Endothelial cell of umbilical vein (primary cell): Measurements from ENCODE around the gene ITGA1. TPM values are rescaled to one million over a fixed set of nuclear protein-coding genes. Genes with fewer than 3 reads are reported as not detected.

ENCODE experiments used
- BruUV-seq: library from RNA; stranded (reverse); fragments of 400-500 nt; replicated peaks from 2 replicates; lab custom pipeline; 2021; lab: Mats Ljungman, UMichigan
- CTCF ChIA-PET: fragments of 300-600, 350-600 bp; sonication (Branson Sonifier 250); formaldehyde crosslinking; loops from one replicate; lab custom pipeline; 2021; ENCODE audit warnings: antibody characterized with exemption, inconsistent platforms; lab: Charles Lee
- POLR2A ChIA-PET: fragments of 300-600, 350-600 bp; sonication (Branson Sonifier 250); formaldehyde crosslinking; loops from one replicate; lab custom pipeline; 2021; ENCODE audit warnings: antibody characterized with exemption, inconsistent platforms; lab: Charles Lee
- DNase-seq: peaks from one replicate; pipeline ENCODE4 v3.0.0-alpha.2; 2011; ENCODE audit warnings: low read depth, low spot score
- FAIRE-seq: peaks from 2 replicates; lab custom pipeline; 2011; peaks lifted over from hg19 to GRCh38; lab: Jason Lieb, UNC
- H2AFZ ChIP-seq: 2 replicates; pipeline ENCODE4 v1.6.0; 2012; ENCODE audit warnings: low read depth, low read length, control low read depth, inconsistent platforms
- H3K27ac ChIP-seq: 2 replicates; pipeline ENCODE4 v1.5.1; 2011; ENCODE audit warnings: low read depth, mild to moderate bottlenecking, control low read depth, low read length, moderate library complexity; ENCODE audit not compliant: insufficient read depth
- H3K27me3 ChIP-seq, 2 experiments: 2 replicates each; pipeline versions ENCODE4 v1.6.0 to v1.6.1; 2011; ENCODE audit warnings: low read length in 2 of 2, mixed read lengths in 1 of 2; ENCODE audit not compliant: control insufficient read depth in 2 of 2, insufficient read depth in 2 of 2
- H3K36me3 ChIP-seq, 2 experiments: 2 replicates in 1 of 2; 3 replicates in 1 of 2; pipeline ENCODE4 v1.5.1; 2011; ENCODE audit warnings: low read length in 2 of 2, mild to moderate bottlenecking in 1 of 2, moderate library complexity in 1 of 2; ENCODE audit not compliant: control insufficient read depth in 2 of 2, insufficient read depth in 2 of 2; ENCODE audit errors: extremely low read depth in 1 of 2
- H3K4me1 ChIP-seq: 3 replicates; pipeline ENCODE4 v1.5.1; 2011; ENCODE audit warnings: mild to moderate bottlenecking, low read length; ENCODE audit not compliant: control insufficient read depth, insufficient read depth; ENCODE audit errors: extremely low read depth
- H3K4me2 ChIP-seq: 2 replicates; pipeline ENCODE4 v1.6.1; 2011; ENCODE audit warnings: low read length, control low read depth, mixed read lengths; ENCODE audit not compliant: insufficient read depth
- H3K4me3 ChIP-seq, 3 experiments: fragments of 200-600 bp in 1 of 3; sonication (generic), shearing (Covaris generic) in 1 of 3; replicated peaks in 1 of 3; 2 replicates each; pipeline ENCODE4 v1.5.1; 2011 to 2016; ENCODE audit warnings: control low read depth in 3 of 3, low read length in 3 of 3, mild to moderate bottlenecking in 2 of 3, inconsistent platforms in 1 of 3, low read depth in 1 of 3, moderate library complexity in 1 of 3; ENCODE audit not compliant: insufficient read depth in 1 of 3
- H3K79me2 ChIP-seq: 2 replicates; pipeline ENCODE4 v1.6.0; 2012; ENCODE audit warnings: low read length, inconsistent platforms; ENCODE audit not compliant: control insufficient read depth, insufficient read depth
- H3K9ac ChIP-seq: replicated peaks from 2 replicates; pipeline ENCODE3; 2011; ENCODE audit warnings: low read length, control low read depth; ENCODE audit not compliant: insufficient read depth; ENCODE audit errors: extremely low read depth
- H3K9me1 ChIP-seq: replicated peaks from 3 replicates; pipeline ENCODE4 v1.6.0; 2011; ENCODE audit warnings: mild to moderate bottlenecking, low read length; ENCODE audit not compliant: control insufficient read depth, insufficient read depth; ENCODE audit errors: extremely low read depth
- H3K9me3 ChIP-seq: replicated peaks from 2 replicates; pipeline ENCODE4 v1.5.1; 2012; ENCODE audit warnings: low read length, inconsistent platforms; ENCODE audit not compliant: control insufficient read depth, insufficient read depth
- H4K20me1 ChIP-seq: replicated peaks from 2 replicates; pipeline ENCODE3; 2011; ENCODE audit warnings: mild to moderate bottlenecking, low read length; ENCODE audit not compliant: control insufficient read depth, insufficient read depth; ENCODE audit errors: extremely low read depth
- EZH2 ChIP-seq: IDR thresholded peaks from 2 replicates; pipeline ENCODE4 v1.6.1; 2012; ENCODE audit warnings: borderline replicate concordance, low read depth, mild to moderate bottlenecking, moderate library complexity, low read length, inconsistent platforms; ENCODE audit not compliant: severe bottlenecking
- FOS ChIP-seq: IDR thresholded peaks from 2 replicates; pipeline ENCODE4 v1.6.1; 2011; ENCODE audit warnings: mild to moderate bottlenecking, low read length, moderate library complexity, borderline replicate concordance; ENCODE audit not compliant: insufficient read depth
- GATA2 ChIP-seq: IDR thresholded peaks from 2 replicates; pipeline ENCODE4 v1.7.0; 2011; ENCODE audit warnings: low read depth, mild to moderate bottlenecking, moderate library complexity, mixed read lengths, low read length; ENCODE audit not compliant: insufficient read length, insufficient read depth
- JUN ChIP-seq: IDR thresholded peaks from 2 replicates; pipeline ENCODE4 v1.6.1; 2011; ENCODE audit warnings: borderline replicate concordance, low read depth; ENCODE audit not compliant: insufficient read length, insufficient read depth
- MYC ChIP-seq: IDR thresholded peaks from one replicate; pipeline ENCODE4 v1.6.1; 2011; ENCODE audit warnings: mild to moderate bottlenecking, low read depth, low read length
- POLR2A ChIP-seq: IDR thresholded peaks from 2 replicates; pipeline ENCODE4 v1.6.1; 2012; ENCODE audit warnings: low read depth, mild to moderate bottlenecking, control low read depth, low read length
- POLR2AphosphoS5 ChIP-seq: IDR thresholded peaks from 2 replicates; pipeline ENCODE4 v1.6.1; 2012; ENCODE audit warnings: low read depth, mild to moderate bottlenecking, control low read depth, low read length, moderate library complexity; ENCODE audit not compliant: insufficient read depth
- dilution Hi-C: fragments of 300-500 bp; cut with MboI; formaldehyde crosslinking; loops from one replicate; pipeline ENCODE4 v1.15.0; 2019; ENCODE audit warnings: low sequenced_read_pairs; ENCODE audit not compliant: extremely low pct_ligation_motif_present
- intact Hi-C: fragments of 100-400 bp; cut with micrococcal nuclease; formaldehyde crosslinking; loops from one replicate; pipeline ENCODE4 v1.10.0; 2022
- polyA plus RNA-seq, 4 experiments: library from polyadenylated mRNA; depleted of rRNA in 3 of 4; stranded (reverse) in 3 of 4; unstranded in 1 of 4; fragments of >200 nt; gene quantifications; 2 replicates each; pipeline versions ENCODE4 v1.2.1 to v1.2.3, GENCODE V29; 2011 to 2012; ENCODE audit warnings: missing spikeins in 1 of 4
- total RNA-seq: library from RNA; stranded (reverse); gene quantifications from 2 replicates; pipeline ENCODE4 v1.2.3, GENCODE V29; 2021
- TF ChIP-seq, protein P1 (sequence below), 2 donors: IDR thresholded peaks; 1 replicate in 1 of 2; 2 replicates in 1 of 2; pipeline ENCODE4 v1.5.1; 2011; ENCODE audit warnings: low read length in 2 of 2, mild to moderate bottlenecking in 2 of 2, moderate library complexity in 2 of 2, control low read depth in 1 of 2, inconsistent platforms in 1 of 2, low read depth in 1 of 2; ENCODE audit not compliant: insufficient read depth in 1 of 2; ENCODE audit errors: extremely low read depth in 1 of 2
- TF ChIP-seq, protein P2 (sequence below): IDR thresholded peaks from 2 replicates; pipeline ENCODE4 v1.6.1; 2011; ENCODE audit not compliant: insufficient read depth, insufficient read length

ITGA1 gene
- total and polyA plus RNA-seq, 2 donors (not counting 3 experiments of a cell fraction or from before 2014, with no cell fraction given): 0.65 to 1.9 TPM

DNA sequence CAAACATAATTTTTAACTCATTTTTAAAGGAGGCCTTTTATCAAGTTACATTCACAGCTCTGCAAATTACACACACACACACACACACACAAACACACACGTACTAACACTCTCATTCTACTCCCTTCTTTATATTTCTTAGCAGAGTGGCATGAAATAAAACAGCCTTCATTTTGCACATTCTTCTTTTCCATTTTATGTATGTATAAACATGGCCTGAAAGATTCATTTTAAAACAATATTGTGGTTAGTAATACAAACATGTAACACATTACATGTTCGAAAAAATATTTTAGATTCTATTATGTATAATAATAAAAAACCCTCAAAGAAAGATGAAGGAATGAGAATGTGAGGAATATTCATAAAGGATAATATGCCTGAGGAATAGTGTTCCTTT, 115.4 kb downstream of the ITGA1 start:
- H3K4me3 ChIP-seq: no peak overlapping the region
- dilution Hi-C loops (no loop called here), intact Hi-C loops (no loop called here)
- POLR2A ChIA-PET: no interaction called here
- H3K27me3 ChIP-seq: no peaks in the 10 kb centered on the region
- no peaks in the 10 kb centered on the region for H4K20me1 ChIP-seq
- no peaks in the 10 kb centered on the region for H3K36me3 ChIP-seq
- no peak overlapping the region for H3K9ac ChIP-seq
- no peaks in the 10 kb centered on the region for H3K4me1 ChIP-seq
- H3K4me2 ChIP-seq: no peak overlapping the region
- no peak overlapping the region for H3K27ac ChIP-seq
- DNase-seq: no peak
- H3K9me3 ChIP-seq: no peaks in the 10 kb centered on the region
- no peak for TF ChIP-seq EZH2
- TF ChIP-seq, protein P1, sequence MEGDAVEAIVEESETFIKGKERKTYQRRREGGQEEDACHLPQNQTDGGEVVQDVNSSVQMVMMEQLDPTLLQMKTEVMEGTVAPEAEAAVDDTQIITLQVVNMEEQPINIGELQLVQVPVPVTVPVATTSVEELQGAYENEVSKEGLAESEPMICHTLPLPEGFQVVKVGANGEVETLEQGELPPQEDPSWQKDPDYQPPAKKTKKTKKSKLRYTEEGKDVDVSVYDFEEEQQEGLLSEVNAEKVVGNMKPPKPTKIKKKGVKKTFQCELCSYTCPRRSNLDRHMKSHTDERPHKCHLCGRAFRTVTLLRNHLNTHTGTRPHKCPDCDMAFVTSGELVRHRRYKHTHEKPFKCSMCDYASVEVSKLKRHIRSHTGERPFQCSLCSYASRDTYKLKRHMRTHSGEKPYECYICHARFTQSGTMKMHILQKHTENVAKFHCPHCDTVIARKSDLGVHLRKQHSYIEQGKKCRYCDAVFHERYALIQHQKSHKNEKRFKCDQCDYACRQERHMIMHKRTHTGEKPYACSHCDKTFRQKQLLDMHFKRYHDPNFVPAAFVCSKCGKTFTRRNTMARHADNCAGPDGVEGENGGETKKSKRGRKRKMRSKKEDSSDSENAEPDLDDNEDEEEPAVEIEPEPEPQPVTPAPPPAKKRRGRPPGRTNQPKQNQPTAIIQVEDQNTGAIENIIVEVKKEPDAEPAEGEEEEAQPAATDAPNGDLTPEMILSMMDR (IDR thresholded peaks at IDR 0.05; ENCODE audit: extremely low read depth in 1 of 2, insufficient read depth in 1 of 2, low read depth in 1 of 2, low read length in 2 of 2): no peak
- no peak for TF ChIP-seq FOS
- TF ChIP-seq, protein P2, sequence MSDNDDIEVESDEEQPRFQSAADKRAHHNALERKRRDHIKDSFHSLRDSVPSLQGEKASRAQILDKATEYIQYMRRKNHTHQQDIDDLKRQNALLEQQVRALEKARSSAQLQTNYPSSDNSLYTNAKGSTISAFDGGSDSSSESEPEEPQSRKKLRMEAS: no peak
- no peak for TF ChIP-seq POLR2AphosphoS5
- TF ChIP-seq POLR2A: no peak
- no peak for TF ChIP-seq GATA2
- TF ChIP-seq MYC: no peak
- no peak for TF ChIP-seq JUN
- BruUV-seq: no TSS peak
- no peaks in the 10 kb centered on the region for H3K79me2 ChIP-seq
- no peak overlapping the region for H2AFZ ChIP-seq
- CTCF ChIA-PET: interaction anchor here (1.6 to 2.2 kb wide), 2 partner anchors 13 to 210 kb away, joined by 7 read pairs; no protein-coding TSS in a partner anchor
- H3K9me1 ChIP-seq: no peaks in the 10 kb centered on the region
- FAIRE-seq: no peak
